Activated gamma-delta T cell (primary cell): ENCODE data around the gene RTN4RL1.

ENCODE experiments used
- DNase-seq: peaks from one replicate; lab custom pipeline; 2025; lab: John Stamatoyannopoulos, UW

The RTN4RL1 gene

GRCh38 chr17:1977583-1978395, 47.3 kb downstream of the RTN4RL1 start:
- DNase-seq: no peak

- DNase-seq: no peak
Observed at GRCh38 chr17:1976683-1977064, 48.5 kb downstream of the RTN4RL1 start.

- DNase-seq: no peak
Observed at GRCh38 chr17:1976000-1976682, 49.0 kb downstream of the RTN4RL1 start.

- no peak for DNase-seq
Observed at GRCh38 chr17:1975573-1975972, 49.6 kb downstream of the RTN4RL1 start.

- DNase-seq: no peak
Observed at GRCh38 chr17:1972487-1973160, 52.5 kb downstream of the RTN4RL1 start.

- DNase-seq: no peak
Observed at GRCh38 chr17:1970843-1971384, 54.2 kb downstream of the RTN4RL1 start.

- no peak for DNase-seq
Observed at GRCh38 chr17:1969712-1970111, 55.4 kb downstream of the RTN4RL1 start.

- DNase-seq: no peak
Observed at GRCh38 chr17:1967213-1967612, 57.9 kb downstream of the RTN4RL1 start.

- DNase-seq: no peak
Observed at GRCh38 chr17:1966274-1967086, 58.7 kb downstream of the RTN4RL1 start.

- no peak for DNase-seq
Observed at GRCh38 chr17:1965556-1966273, 59.4 kb downstream of the RTN4RL1 start.

- DNase-seq: no peak
Observed at GRCh38 chr17:1963250-1963649, 61.9 kb downstream of the RTN4RL1 start.

- DNase-seq: no peak
Observed at GRCh38 chr17:1961189-1961588, 63.9 kb downstream of the RTN4RL1 start.

GRCh38 chr17:1960545-1960912, 64.6 kb downstream of the RTN4RL1 start:
- no peak for DNase-seq

GRCh38 chr17:1959871-1960544, 65.1 kb downstream of the RTN4RL1 start:
- no peak for DNase-seq

- DNase-seq: no peak
Observed at GRCh38 chr17:1958134-1958881, 66.8 kb downstream of the RTN4RL1 start.

- DNase-seq: no peak
Observed at GRCh38 chr17:1957037-1957436, 68.1 kb downstream of the RTN4RL1 start.

GRCh38 chr17:1956134-1956533, 69.0 kb downstream of the RTN4RL1 start:
- DNase-seq: no peak

- no peak for DNase-seq
Observed at GRCh38 chr17:1953831-1954230, 71.3 kb downstream of the RTN4RL1 start.

- DNase-seq: no peak
Observed at GRCh38 chr17:1951920-1952319, 73.2 kb downstream of the RTN4RL1 start.

GRCh38 chr17:1949754-1950153, 75.4 kb downstream of the RTN4RL1 start:
- DNase-seq: no peak
